NCI-H524 treated with DMSO at 0.1 percent for 48 hours (cell line): Measurements from ENCODE around the gene ERC2.

Source experiments
- DNase-seq: peaks from one replicate; lab custom pipeline; 2025; lab: John Stamatoyannopoulos, UW

Gene ERC2

DNA sequence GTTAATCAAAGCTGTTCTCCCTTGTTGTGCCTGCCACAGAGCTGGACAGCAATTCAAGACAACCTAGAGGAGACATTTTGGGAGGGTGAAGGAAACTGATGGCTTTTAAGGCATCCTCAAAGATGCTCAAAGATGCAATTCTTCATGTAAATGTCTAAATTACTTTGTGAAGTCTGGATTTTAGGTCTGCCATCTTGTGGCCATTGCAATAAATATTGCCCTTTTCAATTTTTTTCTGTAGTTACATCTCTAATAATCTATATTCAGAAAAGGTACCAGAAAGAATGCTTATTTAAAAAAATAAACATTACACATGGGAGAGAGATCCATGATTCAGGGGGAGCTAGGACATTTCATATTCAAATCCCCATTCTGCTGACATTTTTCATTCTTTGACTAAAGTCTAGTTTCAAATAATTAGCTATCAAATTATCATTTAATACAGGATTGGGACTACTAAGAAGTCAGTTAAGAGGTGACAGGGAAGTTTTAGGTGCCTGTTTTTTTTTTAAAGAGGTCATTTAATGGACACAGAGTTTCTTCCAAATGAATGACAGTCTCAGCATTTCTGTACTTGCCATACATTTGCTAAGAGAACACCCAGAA is 721.4 kb downstream of the ERC2 start:
- DNase-seq: no peak

DNA sequence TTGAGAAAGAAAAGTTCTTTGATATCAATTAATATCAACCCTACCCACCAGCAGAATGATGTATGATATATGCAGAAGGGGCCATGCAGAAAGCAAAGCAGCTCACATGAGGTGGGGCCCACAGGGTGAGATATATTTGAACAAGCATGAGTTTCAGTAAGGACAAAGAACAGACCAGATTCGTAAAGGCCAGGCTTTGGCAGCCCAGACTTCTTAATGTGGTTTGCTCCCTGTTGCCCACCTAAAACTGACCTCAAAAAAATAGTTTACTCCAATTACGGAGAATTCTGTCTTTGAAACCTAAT is 725.5 kb downstream of the ERC2 start:
- DNase-seq: no peak

DNA sequence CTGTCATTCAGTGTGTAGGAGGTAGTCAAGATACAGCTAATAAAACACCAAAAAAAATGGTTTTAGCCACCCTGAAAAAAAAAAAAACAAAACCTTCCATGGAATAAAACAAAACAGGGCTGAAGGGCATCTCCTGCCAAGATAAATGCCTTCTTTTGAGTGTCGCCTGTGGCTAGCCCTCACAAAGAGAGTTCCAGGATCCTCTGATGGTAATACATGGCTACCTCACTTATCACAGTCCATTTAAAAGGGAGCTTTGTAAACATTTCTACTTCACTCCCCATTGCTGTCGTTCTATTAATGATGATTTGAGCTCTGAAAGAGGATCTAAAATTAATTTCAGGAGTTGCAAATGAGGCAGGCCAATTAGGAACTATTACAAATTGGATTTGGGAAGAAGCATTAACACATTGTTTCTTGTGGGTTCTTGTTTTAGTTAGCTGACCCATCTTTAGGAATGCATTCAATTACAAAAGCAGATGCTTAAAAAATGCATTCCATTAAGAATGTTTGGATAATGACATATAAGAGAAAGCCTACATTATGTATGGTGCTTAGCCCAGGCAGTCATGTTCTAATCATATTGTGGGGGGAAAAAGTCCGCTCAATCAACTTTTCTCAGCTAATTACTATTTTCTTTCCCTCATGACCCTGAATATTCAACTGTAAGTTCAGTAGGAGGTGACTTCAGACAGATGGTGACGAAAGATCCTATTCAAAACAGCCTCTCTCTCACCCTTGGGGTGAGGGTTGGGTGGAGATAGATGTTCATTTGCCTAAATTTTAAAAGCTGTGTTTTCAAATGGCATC is 726.0 kb downstream of the ERC2 start:
- no peak for DNase-seq

DNA sequence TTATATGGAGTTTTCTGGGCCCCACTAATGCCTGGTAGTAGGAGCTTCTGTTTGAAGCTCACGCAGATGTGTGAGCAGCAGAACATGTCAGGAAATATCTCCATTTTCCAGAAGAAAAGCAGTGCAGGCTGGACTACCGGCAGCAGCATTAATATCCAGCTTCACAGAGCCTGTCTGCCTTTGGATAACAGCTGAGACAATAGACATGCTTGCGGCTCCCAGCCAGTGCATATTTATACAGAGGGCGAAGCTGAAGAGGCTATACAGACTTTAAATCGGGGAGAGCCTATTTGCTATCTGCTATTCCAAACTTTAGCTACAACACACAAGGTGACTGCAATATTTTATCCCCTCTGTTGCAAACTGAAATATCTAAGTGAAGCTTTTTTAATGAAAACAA is 731.1 kb downstream of the ERC2 start:
- DNase-seq: no peak

DNA sequence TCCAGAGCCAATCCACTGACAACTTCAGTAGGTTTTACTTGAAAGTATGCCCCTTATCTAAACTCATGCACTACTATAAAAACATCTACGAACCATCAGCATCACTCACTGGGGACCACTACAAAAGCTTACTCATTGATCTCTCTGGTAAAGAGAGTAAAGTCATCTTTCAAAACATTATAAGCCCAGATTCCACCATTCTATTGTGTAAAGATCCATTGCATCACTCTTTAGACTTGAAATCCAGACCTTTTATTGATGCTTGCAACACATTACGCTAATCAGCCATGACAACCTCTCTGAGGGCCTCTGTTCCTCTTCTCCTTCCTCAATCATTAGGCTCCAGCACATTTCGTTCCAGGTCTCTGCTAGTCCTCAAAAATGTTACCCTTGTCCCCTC is 732.3 kb downstream of the ERC2 start:
- DNase-seq: no peak

DNA sequence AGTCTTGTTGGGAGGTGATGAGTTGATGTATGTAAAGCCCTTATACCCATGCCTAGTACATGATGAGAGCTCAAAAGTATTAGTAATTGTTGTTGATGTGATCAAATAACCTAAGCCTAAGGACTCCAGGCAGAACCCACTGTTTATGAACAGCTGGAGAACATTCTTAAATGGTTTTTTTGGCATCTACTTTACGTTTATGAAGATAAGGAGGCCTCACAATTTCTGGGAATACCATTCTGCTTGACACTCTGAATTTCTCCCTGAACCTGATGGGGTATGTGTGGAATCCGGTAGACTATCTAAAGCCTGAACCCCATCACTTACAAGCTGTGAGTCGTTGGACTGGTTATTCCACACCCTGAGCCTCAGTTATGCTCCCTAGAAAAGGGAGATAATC is 736.5 kb downstream of the ERC2 start:
- DNase-seq: no peak

DNA sequence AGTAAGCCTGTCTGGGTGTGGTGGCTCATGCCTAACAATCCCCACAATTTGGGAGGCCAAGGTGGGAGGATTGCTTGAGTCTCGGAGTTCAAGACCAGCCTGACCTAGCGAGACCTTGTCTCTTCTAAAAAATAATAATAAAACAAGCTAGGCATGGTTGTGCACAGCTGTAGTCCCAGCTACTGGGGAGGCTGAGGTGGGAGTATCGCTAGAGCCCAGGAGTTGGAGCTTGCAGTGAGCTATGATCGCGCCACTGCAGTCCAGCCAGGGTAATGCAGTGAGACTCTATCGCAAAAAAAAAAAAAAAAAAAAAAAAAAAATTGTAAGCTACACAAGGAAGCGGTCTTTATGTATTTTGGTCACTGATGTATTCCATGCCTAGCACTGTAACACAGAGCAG is 738.7 kb downstream of the ERC2 start:
- DNase-seq: no peak

DNA sequence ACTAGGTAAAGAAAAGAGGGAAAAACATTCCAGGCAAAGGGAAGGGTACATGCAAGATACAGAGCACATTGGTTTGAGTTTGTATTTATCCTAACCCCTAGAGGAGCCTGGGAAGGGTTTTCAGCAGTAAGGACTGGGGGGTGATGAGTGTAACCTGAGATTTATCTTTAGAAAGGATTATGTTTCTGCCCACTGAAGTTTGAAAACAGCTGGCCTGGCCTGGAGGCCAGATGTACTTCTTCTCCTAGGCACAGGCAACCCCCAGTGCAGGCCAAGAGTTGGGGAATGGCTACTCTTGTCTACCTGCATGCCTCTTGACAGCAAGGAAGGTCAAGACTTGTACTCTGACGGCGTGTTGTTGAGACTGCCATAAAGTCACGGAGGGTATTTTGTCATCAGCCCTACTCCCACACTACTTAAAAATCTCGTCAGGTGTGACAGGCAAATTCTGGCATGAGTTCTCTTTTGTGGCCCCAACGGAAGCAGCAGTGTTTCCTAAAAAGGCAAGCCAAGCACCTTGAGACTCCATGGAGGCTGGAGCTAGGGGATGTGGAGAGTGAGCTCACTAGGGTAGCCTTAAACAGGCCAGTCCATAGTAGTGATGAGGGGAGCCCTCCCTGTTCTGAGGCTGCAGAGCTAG is 739.7 kb downstream of the ERC2 start:
- peak; percentile 59 for DNase-seq

DNA sequence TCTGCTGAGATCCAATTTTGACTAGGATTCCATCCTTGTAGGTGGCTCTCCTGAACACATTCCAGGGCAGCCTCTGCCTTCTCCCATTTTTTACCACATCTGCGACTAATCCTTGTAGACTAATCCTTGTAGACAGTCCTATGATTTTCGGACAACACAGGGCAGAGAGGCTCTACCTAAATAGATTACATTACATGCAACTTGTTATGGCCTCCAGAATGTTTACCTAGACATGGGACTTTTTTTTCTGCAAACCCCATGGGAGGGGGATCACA is 741.8 kb downstream of the ERC2 start:
- DNase-seq: no peak

DNA sequence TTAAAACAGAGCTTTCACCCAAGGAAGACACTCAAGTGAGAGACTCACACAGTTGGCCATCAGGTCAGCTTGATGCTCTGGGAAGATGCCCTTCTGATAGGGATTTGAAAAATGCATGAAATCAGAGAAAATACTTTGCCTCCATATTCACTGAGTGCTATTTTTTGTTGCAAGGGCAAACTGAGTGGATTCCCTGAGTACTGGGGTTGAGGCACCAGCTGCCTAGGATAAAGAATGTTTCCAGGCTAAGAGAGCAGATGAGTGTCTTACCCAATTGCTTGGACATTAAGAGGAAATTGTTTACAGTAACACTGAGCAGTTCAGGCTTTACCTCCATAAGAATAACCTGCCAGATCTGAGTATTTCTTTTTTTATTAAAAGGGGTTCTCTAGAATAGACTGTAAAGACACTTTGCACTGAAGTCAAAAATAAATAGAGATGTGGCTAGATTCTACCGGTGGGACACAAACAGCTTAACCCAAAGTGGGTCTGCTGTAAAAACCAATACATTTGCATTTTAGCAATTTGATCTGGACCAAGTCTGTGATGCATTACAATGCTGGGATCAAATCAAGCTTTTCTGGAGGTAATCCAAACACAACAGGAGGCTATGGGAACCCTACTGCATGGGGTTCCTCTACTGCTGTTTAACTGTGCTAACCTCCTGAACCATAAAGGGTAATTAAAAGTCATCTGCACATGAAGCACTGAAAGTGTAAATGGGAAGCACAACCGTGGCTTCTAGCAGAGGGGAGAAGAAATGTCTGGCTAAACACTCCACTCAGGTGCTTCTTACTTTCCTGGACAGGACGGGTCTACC is 742.4 kb downstream of the ERC2 start:
- no peak for DNase-seq

DNA sequence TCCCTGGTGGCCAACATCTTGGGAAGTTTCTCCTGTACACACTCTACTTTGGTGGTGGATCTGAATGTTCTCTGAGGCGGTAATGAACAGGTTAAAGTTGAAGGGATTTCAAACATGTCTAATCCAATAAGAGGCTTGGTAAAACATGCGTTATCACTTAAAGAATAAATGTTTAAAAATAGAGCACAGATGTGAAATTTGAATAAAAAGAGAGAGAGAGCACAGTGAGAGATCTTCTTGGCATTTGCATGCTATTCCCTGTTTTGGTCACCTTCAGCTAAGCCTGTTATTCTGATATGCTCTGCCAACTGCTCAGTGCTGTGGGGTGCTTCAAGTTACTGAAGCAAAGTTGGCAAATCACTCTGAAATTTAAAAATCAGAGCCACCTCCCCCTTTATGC is 743.4 kb downstream of the ERC2 start:
- DNase-seq: no peak

DNA sequence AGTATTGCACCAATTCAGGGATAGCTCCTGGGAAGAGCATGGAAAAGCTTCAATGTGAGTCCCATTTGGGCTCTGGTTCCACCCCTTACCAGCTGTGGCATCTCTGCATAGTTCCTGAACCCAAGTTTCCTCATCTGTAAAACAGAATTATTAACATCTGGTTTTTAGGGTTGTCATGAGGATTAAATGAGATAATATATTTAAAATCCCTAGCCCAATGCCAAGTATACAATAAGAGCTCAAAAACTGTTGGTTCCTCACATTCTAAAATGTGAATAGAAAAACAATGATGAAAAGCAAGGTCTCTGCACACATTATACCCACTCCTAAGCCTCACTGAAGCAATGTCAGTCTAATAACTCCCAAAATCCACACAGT is 743.9 kb downstream of the ERC2 start:
- no peak for DNase-seq

DNA sequence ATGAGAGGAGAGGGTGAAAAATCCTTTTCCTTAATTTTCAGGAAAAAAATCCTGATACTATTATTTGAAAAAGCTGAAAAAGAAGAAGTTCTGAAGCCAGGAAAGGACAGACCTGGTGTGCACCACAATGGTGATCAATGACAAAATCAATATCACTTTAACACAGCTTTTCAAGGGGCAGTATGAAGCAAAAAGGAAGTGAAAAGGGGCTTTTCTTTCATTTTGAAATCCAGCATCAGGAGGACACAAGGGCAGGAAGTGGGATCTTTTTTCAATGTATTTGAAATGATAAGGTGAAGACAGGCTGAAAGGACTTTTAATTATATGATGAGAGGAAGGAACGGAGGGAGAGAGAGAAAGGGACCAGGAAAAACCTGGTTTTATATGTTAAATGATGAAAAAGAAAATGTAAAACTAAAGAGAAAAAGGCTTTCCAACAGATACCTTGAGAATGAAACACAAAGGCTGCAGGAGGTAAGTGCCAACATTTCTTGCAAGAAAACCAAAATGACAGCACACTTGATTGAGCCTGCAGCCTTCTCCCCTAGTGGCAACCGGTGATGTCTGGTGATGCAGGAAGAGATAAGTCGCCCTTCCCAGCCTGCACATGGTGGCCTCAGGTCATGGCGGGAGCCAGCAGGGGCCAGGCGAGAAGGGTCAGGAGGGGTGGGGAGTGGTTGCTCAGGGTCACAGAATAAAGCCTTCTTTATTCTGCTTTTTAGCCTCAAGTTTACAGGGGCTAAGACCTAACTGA is 744.4 kb downstream of the ERC2 start:
- DNase-seq: no peak

DNA sequence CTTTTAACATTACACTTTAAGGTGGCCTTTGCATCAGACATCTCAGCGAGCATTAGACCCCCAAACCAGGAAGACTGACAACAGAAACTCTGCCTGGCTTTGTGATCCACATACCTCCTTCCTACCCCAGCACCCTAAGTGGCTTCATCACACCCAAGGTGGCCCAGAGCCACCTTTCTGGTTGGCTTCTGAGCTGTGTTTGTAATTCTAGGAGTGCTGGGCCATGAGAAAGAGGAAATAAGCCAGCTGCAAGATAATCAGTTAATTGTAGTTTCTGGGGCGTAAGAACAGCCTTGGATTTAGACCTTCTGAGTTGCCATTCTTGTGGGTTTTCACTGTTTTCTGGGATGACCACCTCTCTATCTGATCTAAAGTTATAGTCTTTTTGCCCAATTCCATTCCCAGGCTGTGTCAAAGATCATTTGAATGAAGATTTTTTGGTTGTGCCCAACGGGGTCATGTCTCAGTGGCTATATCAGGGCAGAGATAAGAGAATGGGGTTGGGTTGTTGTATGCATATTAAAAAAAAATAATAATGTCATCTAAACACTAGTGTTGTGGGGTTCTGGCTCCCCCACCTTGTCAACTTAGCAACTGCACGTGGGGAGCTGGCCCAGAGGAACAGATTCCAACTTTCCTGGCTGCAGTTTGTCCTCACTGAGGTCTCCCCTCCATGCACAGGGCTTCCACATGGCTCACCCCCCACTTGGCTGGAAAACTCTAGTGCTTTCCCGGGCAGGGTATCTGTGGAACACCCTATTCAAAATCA is 746.4 kb downstream of the ERC2 start:
- no peak for DNase-seq

DNA sequence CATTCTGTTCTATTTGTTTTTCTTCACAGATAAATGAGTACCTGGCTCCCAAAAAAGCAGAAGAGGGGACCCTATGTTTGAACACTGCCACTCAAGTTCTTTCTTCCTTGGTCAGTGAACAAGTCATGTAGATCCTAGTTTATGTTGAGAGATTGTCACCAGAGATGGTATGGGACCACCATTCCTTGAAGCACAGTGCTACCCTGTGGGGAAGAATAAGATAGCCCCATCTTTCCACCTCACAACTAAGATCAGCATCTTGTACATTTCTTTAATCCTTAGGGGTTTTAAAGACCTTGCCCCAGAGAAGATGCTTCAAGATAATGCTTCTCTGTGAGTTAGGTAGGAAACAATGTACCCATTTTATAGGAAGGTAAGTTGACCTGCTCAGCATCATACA is 747.7 kb downstream of the ERC2 start:
- DNase-seq: no peak

DNA sequence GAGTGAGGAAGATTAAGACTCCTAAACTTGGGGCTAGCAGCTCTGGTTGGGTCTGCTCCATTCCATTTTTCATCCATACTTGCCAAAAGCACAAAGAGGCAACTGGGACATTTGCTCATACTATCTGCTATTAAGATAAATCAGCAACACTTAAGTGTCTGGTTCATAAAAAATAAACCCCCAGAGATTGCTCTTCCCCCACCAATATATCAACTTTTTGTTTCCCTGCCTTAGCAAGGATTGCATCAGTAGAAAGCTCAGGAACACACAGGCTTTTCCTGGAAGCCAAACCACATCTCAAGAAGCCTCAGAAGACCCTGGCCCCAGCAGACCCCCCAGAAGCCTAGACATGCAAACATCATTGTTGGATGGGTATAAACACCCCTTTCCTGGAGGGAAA is 748.8 kb downstream of the ERC2 start:
- DNase-seq: no peak

DNA sequence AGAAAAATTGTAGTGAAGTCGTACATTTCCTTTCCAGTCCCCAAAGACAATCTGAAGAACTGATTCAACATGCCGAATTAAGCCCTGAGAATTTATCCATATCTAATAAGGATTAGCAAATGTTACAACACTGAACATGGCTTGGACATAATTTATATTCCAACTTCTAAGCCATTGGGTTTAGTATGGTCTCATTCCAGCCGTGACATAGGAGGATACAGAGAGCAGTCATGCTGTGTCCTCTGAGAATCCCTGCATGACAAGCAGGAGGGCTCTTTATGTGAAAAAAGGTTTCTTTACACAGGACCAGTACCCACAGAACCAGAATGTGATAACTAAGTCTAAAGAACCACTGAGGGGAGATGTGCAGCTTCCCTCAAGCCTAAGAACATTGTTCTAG is 749.3 kb downstream of the ERC2 start:
- DNase-seq: no peak

DNA sequence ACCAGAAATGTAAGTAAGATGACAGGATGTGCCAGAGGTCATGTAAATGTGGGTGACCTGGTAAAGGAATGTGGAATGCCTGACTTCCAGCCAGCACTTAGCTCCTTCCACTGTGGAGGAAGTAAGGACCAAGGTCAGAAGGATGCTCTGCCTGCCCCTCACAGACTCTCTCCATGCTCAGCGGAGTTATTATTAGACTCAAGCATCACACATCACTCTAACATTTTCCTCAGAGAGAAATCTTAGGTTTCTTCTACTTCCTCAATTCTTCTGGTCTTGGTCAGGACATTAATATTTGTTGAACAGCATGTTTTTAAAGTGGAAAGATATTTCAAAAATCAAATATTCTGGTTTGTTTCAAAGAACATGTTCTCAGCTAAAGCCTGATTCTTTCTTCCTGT is 749.7 kb downstream of the ERC2 start:
- no peak for DNase-seq

DNA sequence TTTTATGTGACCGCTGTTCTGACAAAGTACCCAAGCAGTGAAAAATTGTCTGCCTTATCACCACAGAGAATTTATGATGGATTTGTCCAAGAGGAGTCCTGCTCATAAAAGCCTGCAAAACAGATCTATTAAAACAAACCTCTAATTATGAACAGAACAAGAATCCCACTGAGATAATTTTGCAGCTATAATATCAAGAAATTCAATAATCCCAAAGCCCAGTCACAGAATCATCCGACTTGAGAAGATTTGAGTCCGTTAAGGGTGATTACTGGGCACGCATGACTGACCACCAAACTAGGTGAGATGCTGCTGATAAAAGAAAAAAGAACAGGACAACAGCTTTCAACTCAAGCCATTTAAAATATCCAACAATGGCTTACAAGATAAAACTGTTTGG is 750.2 kb downstream of the ERC2 start:
- DNase-seq: no peak

DNA sequence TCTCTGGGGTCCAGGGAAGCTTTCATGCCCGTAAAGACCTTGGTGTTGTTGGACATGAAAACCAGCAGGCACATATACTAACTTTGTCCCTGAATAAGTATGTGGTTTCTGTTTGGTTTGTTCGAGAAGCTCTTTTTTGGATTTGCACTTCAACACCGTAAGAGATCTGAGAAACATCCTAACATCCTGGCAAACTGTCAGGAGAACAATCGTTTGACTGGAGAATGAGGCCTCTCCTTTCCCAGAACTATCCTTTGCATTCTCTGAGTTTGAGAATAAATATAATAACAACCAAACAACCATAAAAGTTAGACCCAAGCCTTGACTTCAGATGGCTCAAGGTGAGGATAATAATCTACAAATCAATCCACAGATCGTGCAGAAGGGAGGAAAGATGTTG is 750.8 kb downstream of the ERC2 start:
- no peak for DNase-seq

DNA sequence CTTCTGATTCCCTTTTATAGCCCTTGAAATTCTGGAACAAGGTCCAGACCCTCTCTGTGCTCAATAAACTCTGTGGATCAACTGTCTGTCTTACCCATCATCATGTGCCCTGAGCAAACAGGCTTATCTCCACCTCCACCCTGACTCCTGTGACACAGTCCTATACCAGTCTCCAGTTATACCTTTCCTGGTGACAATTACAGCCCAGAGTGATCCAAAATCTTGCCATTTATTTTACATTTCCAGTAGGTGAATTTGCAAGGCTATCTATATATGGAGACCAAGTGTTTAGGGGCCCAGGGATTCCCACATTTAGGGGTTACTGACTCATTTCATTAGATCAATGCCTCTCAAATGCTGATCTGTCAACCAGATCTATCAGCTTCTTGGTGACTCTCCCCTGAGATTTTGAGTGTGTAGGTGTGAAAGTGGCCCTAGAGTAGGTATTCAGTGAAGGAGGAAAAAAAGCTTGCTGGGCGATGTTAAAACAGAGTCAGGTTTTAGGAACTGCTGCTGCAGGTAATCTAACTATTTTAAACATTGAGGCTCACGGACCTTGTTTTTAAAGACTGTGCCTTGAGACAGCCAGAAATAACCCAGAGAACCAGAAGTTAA is 751.5 kb downstream of the ERC2 start:
- no peak for DNase-seq
